ENCODE data around the gene TRIP6. TPM values are rescaled to one million over a fixed set of nuclear protein-coding genes. Genes with fewer than 3 reads are reported as not detected.

The TRIP6 gene
- total RNA-seq, 4 donors from 2014 or later: 4.6 to 9.1 (median 7.3) TPM

- ATAC-seq: no peak
- Histone ChIP-seq H3K27me3 (no peaks in the 10 kb centered on the region), H3K27ac (peak overlapping the region; percentile 80 to 88 (median 82)), H3K9me3 (no peaks in the 10 kb centered on the region), H3K36me3 (no peaks in the 10 kb centered on the region), H3K4me3 (peak overlapping the region; percentile 58 to 62 (median 61)), H3K4me1 (peaks cover 4 to 5% of the 10 kb centered on the region in 2 donors)
- no peak for DNase-seq
- intact Hi-C loops (cut with DNase I; ENCODE audit: low total_unique reads): no loop called here
- in situ Hi-C loops (cut with MboI; ENCODE audit: low sequenced_read_pairs in 4 of 4): no loop called here
- TF ChIP-seq CTCF (IDR thresholded peaks at IDR 0.05 in 4 of 5, conservative IDR thresholded peaks at IDR 0.05 in 1 of 5) (no peak), POLR2A (IDR thresholded peaks at IDR 0.05) (no peak)
Measured at GRCh38 chr7:100836812-100837098, 30.4 kb upstream of the TRIP6 start.

GRCh38 chr7:100837099-100837836 lies 29.9 kb upstream of the TRIP6 start:
- intact Hi-C loops (cut with DNase I; ENCODE audit: low total_unique reads) (no loop called here), in situ Hi-C loops (cut with MboI; ENCODE audit: low sequenced_read_pairs in 4 of 4) (no loop called here)
- Histone ChIP-seq H3K4me3 (peak overlapping the region; percentile 58 to 62 (median 61)), H3K27me3 (no peaks in the 10 kb centered on the region), H3K27ac (peak overlapping the region; percentile 80 to 88 (median 82)), H3K36me3 (no peaks in the 10 kb centered on the region), H3K9me3 (no peaks in the 10 kb centered on the region), H3K4me1 (peaks cover 4 to 5% of the 10 kb centered on the region in 2 donors)
- peak; percentile 13 to 42 for TF ChIP-seq POLR2A (IDR thresholded peaks at IDR 0.05)
- no peak for TF ChIP-seq CTCF (IDR thresholded peaks at IDR 0.05 in 4 of 5, conservative IDR thresholded peaks at IDR 0.05 in 1 of 5)
- DNase-seq (peak; percentile 66 to 83), ATAC-seq (peak; percentile 92 to 98)

- Histone ChIP-seq H3K27ac (no peak overlapping the region), H3K9me3 (no peaks in the 10 kb centered on the region), H3K4me1 (peaks cover 4 to 5% of the 10 kb centered on the region in 2 donors), H3K36me3 (no peaks in the 10 kb centered on the region), H3K27me3 (no peaks in the 10 kb centered on the region), H3K4me3 (no peak overlapping the region)
- no peak for ATAC-seq
- TF ChIP-seq POLR2A (IDR thresholded peaks at IDR 0.05): no peak
- no peak for TF ChIP-seq CTCF (IDR thresholded peaks at IDR 0.05 in 4 of 5, conservative IDR thresholded peaks at IDR 0.05 in 1 of 5)
- intact Hi-C loops (cut with DNase I; ENCODE audit: low total_unique reads): no loop called here
- no peak for DNase-seq
- in situ Hi-C loops (cut with MboI; ENCODE audit: low sequenced_read_pairs in 4 of 4): no loop called here
Measured at GRCh38 chr7:100839361-100839760, 27.8 kb upstream of the TRIP6 start.

- no peaks in the 10 kb centered on the region for H3K9me3 ChIP-seq
- DNase-seq: no peak
- H3K4me1 ChIP-seq: peaks cover 4 to 5% of the 10 kb centered on the region in 2 donors
- TF ChIP-seq POLR2A (IDR thresholded peaks at IDR 0.05) (no peak), CTCF (IDR thresholded peaks at IDR 0.05 in 4 of 5, conservative IDR thresholded peaks at IDR 0.05 in 1 of 5) (no peak)
- in situ Hi-C loops (cut with MboI; ENCODE audit: low sequenced_read_pairs in 4 of 4) (no loop called here), intact Hi-C loops (cut with DNase I; ENCODE audit: low total_unique reads) (no loop called here)
- ATAC-seq: no peak
- no peaks in the 10 kb centered on the region for H3K27me3 ChIP-seq
- H3K27ac ChIP-seq: no peak overlapping the region
- H3K36me3 ChIP-seq: no peaks in the 10 kb centered on the region
- no peak overlapping the region for H3K4me3 ChIP-seq
Measured at GRCh38 chr7:100840470-100841100, 26.6 kb upstream of the TRIP6 start.

All from gastrocnemius medialis (tissue), 4 donors.